HepG2 (cell line): ENCODE data around the gene EEFSEC. TPM values are rescaled to one million over a fixed set of nuclear protein-coding genes. Genes with fewer than 3 reads are reported as not detected.

Source experiments
- ATAC-seq: fragments of 200-7000 bp; cut with Tn5 transposase; 3 replicates; pipeline ENCODE4 v1.9.1; 2020; ENCODE audit warnings: mild to moderate bottlenecking, moderate library complexity
- BruUV-seq: library from RNA; stranded (reverse); fragments of 400-500 nt; replicated peaks from 2 replicates; lab custom pipeline; 2021; lab: Mats Ljungman, UMichigan
- CTCF ChIA-PET: fragments of 300-600 bp; formaldehyde crosslinking; extraction: SDS; loops from one replicate; lab custom pipeline; 2021; ENCODE audit warnings: low total read pairs, inconsistent platforms, low intra/inter-chr PET ratio; lab: Yijun Ruan, JAX
- POLR2A ChIA-PET: fragments of 350-600 bp; sonication (Branson Sonifier 250); formaldehyde crosslinking; loops from one replicate; lab custom pipeline; 2020; ENCODE audit warnings: antibody characterized with exemption, inconsistent platforms; lab: Yijun Ruan, JAX
- DNase-seq: peaks from one replicate; pipeline ENCODE4 v3.0.0-alpha.2; 2015; ENCODE audit warnings: low spot score
- FAIRE-seq: peaks from 3 replicates; lab custom pipeline; 2011; peaks lifted over from hg19 to GRCh38; lab: Jason Lieb, UNC
- H2AFZ ChIP-seq: one replicate; pipeline ENCODE4 v1.6.1; 2011; ENCODE audit warnings: low read length, inconsistent platforms
- H3K27ac ChIP-seq: fragments of 300-600 bp; 3 replicates; pipeline ENCODE4 v1.8.0; 2011; ENCODE audit warnings: mixed run types, mild to moderate bottlenecking, mixed read lengths, low read length, inconsistent platforms; ENCODE audit not compliant: insufficient read depth; ENCODE audit errors: extremely low read length
- H3K27me3 ChIP-seq, 2 experiments: fragments of 200-600 bp in 1 of 2; 2 replicates in 1 of 2; 3 replicates in 1 of 2; pipeline versions ENCODE4 v1.6.0 to v1.8.0; 2011; ENCODE audit warnings: low read length in 2 of 2, mild to moderate bottlenecking in 2 of 2, moderate library complexity in 2 of 2, inconsistent platforms in 1 of 2; ENCODE audit not compliant: insufficient read depth in 2 of 2, control insufficient read depth in 1 of 2
- H3K36me3 ChIP-seq, 2 experiments: fragments of 200-600 bp in 1 of 2; replicated peaks in 1 of 2; 2 replicates in 1 of 2; 3 replicates in 1 of 2; pipeline versions ENCODE4 v1.5.1 to v1.8.0; 2011; ENCODE audit warnings: low read length in 2 of 2, inconsistent platforms in 1 of 2; ENCODE audit not compliant: insufficient read depth in 2 of 2, control insufficient read depth in 1 of 2
- H3K4me1 ChIP-seq: 2 replicates; pipeline ENCODE4 v1.5.1; 2012; ENCODE audit warnings: low read length, inconsistent platforms; ENCODE audit not compliant: insufficient read depth
- H3K4me2 ChIP-seq: 2 replicates; pipeline ENCODE4 v1.6.0; 2011; ENCODE audit warnings: low read depth, low read length, inconsistent platforms
- H3K4me3 ChIP-seq, 3 experiments: fragments of 200-600 bp in 1 of 3; sonication (generic), shearing (Covaris generic) in 1 of 3; replicated peaks in 1 of 3; 2 replicates each; pipeline ENCODE4 v1.5.1; 2011 to 2016; ENCODE audit warnings: low read length in 3 of 3, inconsistent platforms in 2 of 3, low read depth in 2 of 3, mild to moderate bottlenecking in 2 of 3, control low read depth in 1 of 3, mixed read lengths in 1 of 3; ENCODE audit not compliant: insufficient read depth in 1 of 3
- H3K79me2 ChIP-seq: one replicate; pipeline ENCODE4 v1.6.1; 2011; ENCODE audit warnings: low read length, inconsistent platforms; ENCODE audit not compliant: insufficient read depth
- H3K9ac ChIP-seq: 2 replicates; pipeline ENCODE4 v1.6.0; 2011; ENCODE audit warnings: mild to moderate bottlenecking, low read depth, low read length, inconsistent platforms; ENCODE audit not compliant: insufficient read depth
- H3K9me3 ChIP-seq: 2 replicates; pipeline ENCODE4 v1.5.1; 2012; ENCODE audit warnings: mild to moderate bottlenecking, low read length
- H4K20me1 ChIP-seq: 2 replicates; pipeline ENCODE4 v1.6.0; 2011; ENCODE audit warnings: inconsistent platforms, mild to moderate bottlenecking, low read length, moderate library complexity; ENCODE audit not compliant: insufficient read depth
- MTF1 ChIP-seq: sonication (generic); formaldehyde crosslinking; IDR thresholded peaks from 2 replicates; pipeline ENCODE4 v1.5.0; 2020; ENCODE audit warnings: missing genetic modification reagents
- RFX3 ChIP-seq: IDR thresholded peaks from 2 replicates; pipeline ENCODE4 v1.6.1; 2016; ENCODE audit warnings: missing biosample characterization, missing genetic modification reagents
- RXRB ChIP-seq: IDR thresholded peaks from 2 replicates; pipeline ENCODE4 v1.6.1; 2016; ENCODE audit warnings: borderline replicate concordance, missing genetic modification reagents, missing compliant biosample characterization
- ZBTB42 ChIP-seq: sonication (generic); formaldehyde crosslinking; IDR thresholded peaks from 2 replicates; pipeline ENCODE4 v1.5.0; 2020; ENCODE audit warnings: mild to moderate bottlenecking, missing genetic modification reagents
- ZFP37 ChIP-seq: sonication (generic); formaldehyde crosslinking; IDR thresholded peaks from 2 replicates; pipeline ENCODE4 v1.4.0; 2020; ENCODE audit warnings: missing genetic modification reagents, borderline replicate concordance
- ZNF282 ChIP-seq: fragments of 450-650 bp; IDR thresholded peaks from 2 replicates; pipeline ENCODE4 v1.6.1; 2018; ENCODE audit not compliant: partially characterized antibody
- ZNF382 ChIP-seq: sonication (generic); formaldehyde crosslinking; IDR thresholded peaks from 2 replicates; pipeline ENCODE4 v1.5.0; 2020; ENCODE audit warnings: missing genetic modification reagents, mild to moderate bottlenecking, borderline replicate concordance
- ZNF773 ChIP-seq: sonication (generic); formaldehyde crosslinking; IDR thresholded peaks from 2 replicates; pipeline ENCODE4 v1.4.0; 2020; ENCODE audit warnings: missing genetic modification reagents, borderline replicate concordance
- WGBS: methylation state at CpG from one replicate; pipeline ENCODE4 v1.1.6; 2017; ENCODE audit warnings: low lambda C conversion rate; 5-methylcytosine and 5-hydroxymethylcytosine counted together
- in situ Hi-C: cut with HindIII; loops from 2 replicates; pipeline ENCODE4 v1.10.0; 2017; ENCODE audit warnings: low pct_unique_long_range_greater_than_20kb; ENCODE audit not compliant: extremely low pct_ligation_motif_present
- intact Hi-C: fragments of 100-400 bp; cut with micrococcal nuclease; formaldehyde crosslinking; loops from one replicate; pipeline ENCODE4 v1.10.0; 2022; ENCODE audit not compliant: unreplicated experiment
- polyA plus RNA-seq, 8 experiments: library from polyadenylated mRNA; depleted of rRNA in 3 of 8; stranded (reverse) in 7 of 8; unstranded in 1 of 8; fragments of >200 nt; fragmentation: Illumina TruSeq in 4 of 8; extraction: Trizol in 4 of 8; gene quantifications; 2 replicates each; pipeline versions ENCODE4 v1.2.1 to v1.2.3, GENCODE V29; 2011 to 2016; ENCODE audit warnings: low read depth in 4 of 8, missing spikeins in 1 of 8, mixed read lengths in 1 of 8; ENCODE audit not compliant: insufficient read depth in 1 of 8
- total RNA-seq, 5 experiments: library from RNA; depleted of rRNA; stranded (reverse); fragments of >200 nt; fragmentation: Illumina TruSeq; extraction: Trizol; gene quantifications; 2 replicates each; pipeline ENCODE4 v1.2.3, GENCODE V29; 2016; ENCODE audit warnings: low read depth in 1 of 5
- TF ChIP-seq, protein P1 (sequence below): sonication (generic); formaldehyde crosslinking; conservative IDR thresholded peaks from 2 replicates; pipeline ENCODE4 v1.4.0; 2020; ENCODE audit warnings: missing genetic modification reagents
- TF ChIP-seq, protein P2 (sequence below): sonication (generic); formaldehyde crosslinking; IDR thresholded peaks from 2 replicates; pipeline ENCODE4 v1.5.1; 2020; ENCODE audit warnings: missing genetic modification reagents, mild to moderate bottlenecking, borderline replicate concordance
- TF ChIP-seq, protein P3 (sequence below): sonication (generic); formaldehyde crosslinking; IDR thresholded peaks from 2 replicates; pipeline ENCODE4 v1.9.0; 2021; ENCODE audit warnings: missing genetic modification reagents, borderline replicate concordance
- TF ChIP-seq, protein P4 (sequence below): sonication (generic); formaldehyde crosslinking; IDR thresholded peaks from 2 replicates; pipeline ENCODE4 v1.8.0; 2022; ENCODE audit warnings: missing genetic modification reagents, mild to moderate bottlenecking, inconsistent platforms, borderline replicate concordance
- TF ChIP-seq, protein P5 (sequence below): sonication (generic); formaldehyde crosslinking; IDR thresholded peaks from 2 replicates; pipeline ENCODE4 v1.8.0; 2022; ENCODE audit warnings: mild to moderate bottlenecking, missing genetic modification reagents, moderate library complexity

Gene EEFSEC
- total and polyA plus RNA-seq, 2 of the 13 experiments (the other 11 are each of a cell fraction or from before 2014, with no cell fraction given) = 6.4 to 24.2 TPM

DNA sequence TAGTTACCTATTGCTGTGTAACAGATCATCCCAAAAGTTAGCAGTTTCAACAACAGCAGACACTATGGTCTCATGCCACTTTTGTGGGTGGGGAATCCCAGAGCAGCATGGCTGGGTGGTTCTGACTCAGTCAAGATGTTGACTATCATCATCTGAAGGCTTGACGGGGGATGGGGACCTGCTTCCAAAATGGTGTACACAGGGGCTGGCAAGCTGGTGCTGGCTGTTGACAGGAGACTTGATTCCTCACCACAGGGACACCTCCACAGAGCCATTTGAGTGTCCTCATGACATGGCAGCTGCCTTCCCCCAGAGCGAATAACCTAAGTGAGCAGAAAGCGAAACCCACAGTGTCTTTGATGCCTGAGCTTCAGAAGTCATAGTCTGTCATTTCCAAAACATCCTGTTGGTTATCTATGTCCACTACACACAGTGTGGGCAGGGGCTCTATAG, 294.3 kb downstream of the EEFSEC start:
- H3K4me2 ChIP-seq = no peak overlapping the region
- TF ChIP-seq ZFP37 (no peak), RXRB (CRISPR knock-in tag) (no peak), ZBTB42 (CRISPR knock-in tag) (no peak), ZNF382 (CRISPR knock-in tag) (no peak), ZNF282 (no peak), ZNF773 (CRISPR knock-in tag) (no peak), MTF1 (CRISPR knock-in tag) (no peak), RFX3 (CRISPR knock-in tag) (no peak)
- TF ChIP-seq, protein P1, sequence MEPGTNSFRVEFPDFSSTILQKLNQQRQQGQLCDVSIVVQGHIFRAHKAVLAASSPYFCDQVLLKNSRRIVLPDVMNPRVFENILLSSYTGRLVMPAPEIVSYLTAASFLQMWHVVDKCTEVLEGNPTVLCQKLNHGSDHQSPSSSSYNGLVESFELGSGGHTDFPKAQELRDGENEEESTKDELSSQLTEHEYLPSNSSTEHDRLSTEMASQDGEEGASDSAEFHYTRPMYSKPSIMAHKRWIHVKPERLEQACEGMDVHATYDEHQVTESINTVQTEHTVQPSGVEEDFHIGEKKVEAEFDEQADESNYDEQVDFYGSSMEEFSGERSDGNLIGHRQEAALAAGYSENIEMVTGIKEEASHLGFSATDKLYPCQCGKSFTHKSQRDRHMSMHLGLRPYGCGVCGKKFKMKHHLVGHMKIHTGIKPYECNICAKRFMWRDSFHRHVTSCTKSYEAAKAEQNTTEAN = no peak
- TF ChIP-seq, protein P2, sequence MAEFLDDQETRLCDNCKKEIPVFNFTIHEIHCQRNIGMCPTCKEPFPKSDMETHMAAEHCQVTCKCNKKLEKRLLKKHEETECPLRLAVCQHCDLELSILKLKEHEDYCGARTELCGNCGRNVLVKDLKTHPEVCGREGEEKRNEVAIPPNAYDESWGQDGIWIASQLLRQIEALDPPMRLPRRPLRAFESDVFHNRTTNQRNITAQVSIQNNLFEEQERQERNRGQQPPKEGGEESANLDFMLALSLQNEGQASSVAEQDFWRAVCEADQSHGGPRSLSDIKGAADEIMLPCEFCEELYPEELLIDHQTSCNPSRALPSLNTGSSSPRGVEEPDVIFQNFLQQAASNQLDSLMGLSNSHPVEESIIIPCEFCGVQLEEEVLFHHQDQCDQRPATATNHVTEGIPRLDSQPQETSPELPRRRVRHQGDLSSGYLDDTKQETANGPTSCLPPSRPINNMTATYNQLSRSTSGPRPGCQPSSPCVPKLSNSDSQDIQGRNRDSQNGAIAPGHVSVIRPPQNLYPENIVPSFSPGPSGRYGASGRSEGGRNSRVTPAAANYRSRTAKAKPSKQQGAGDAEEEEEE (CRISPR knock-in tag) = no peak
- TF ChIP-seq, protein P3, sequence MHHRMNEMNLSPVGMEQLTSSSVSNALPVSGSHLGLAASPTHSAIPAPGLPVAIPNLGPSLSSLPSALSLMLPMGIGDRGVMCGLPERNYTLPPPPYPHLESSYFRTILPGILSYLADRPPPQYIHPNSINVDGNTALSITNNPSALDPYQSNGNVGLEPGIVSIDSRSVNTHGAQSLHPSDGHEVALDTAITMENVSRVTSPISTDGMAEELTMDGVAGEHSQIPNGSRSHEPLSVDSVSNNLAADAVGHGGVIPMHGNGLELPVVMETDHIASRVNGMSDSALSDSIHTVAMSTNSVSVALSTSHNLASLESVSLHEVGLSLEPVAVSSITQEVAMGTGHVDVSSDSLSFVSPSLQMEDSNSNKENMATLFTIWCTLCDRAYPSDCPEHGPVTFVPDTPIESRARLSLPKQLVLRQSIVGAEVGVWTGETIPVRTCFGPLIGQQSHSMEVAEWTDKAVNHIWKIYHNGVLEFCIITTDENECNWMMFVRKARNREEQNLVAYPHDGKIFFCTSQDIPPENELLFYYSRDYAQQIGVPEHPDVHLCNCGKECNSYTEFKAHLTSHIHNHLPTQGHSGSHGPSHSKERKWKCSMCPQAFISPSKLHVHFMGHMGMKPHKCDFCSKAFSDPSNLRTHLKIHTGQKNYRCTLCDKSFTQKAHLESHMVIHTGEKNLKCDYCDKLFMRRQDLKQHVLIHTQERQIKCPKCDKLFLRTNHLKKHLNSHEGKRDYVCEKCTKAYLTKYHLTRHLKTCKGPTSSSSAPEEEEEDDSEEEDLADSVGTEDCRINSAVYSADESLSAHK (CRISPR knock-in tag) = no peak
- TF ChIP-seq, protein P4, sequence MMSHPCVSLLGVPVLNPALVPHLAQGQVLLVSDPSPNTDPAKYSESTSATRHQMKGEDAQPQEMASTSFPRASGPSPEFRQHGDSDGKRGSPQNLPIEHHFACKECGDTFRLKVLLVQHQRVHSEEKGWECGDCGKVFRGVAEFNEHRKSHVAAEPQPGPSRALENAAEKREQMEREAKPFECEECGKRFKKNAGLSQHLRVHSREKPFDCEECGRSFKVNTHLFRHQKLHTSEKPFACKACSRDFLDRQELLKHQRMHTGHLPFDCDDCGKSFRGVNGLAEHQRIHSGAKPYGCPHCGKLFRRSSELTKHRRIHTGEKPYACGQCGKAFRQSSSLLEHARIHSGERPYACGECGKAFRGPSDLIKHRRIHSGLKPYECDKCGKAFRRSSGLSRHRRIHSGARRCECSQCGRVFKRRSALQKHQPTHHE (CRISPR knock-in tag) = no peak
- TF ChIP-seq, protein P5, sequence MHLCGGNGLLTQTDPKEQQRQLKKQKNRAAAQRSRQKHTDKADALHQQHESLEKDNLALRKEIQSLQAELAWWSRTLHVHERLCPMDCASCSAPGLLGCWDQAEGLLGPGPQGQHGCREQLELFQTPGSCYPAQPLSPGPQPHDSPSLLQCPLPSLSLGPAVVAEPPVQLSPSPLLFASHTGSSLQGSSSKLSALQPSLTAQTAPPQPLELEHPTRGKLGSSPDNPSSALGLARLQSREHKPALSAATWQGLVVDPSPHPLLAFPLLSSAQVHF = no peak
- TF ChIP-seq, all 625 proteins: peak for 0
- 90% methylated on average over 1 of the region's 3 CpGs for WGBS
- Histone ChIP-seq H3K36me3 (no peaks in the 10 kb centered on the region), H3K27me3 (peaks cover 12 to 79% of the 10 kb centered on the region in 2 experiments), H3K9me3 (no peaks in the 10 kb centered on the region), H3K4me3 (no peak overlapping the region), H3K4me1 (no peaks in the 10 kb centered on the region), H4K20me1 (no peaks in the 10 kb centered on the region), H3K79me2 (no peaks in the 10 kb centered on the region), H2AFZ (no peak overlapping the region), H3K9ac (no peak overlapping the region), H3K27ac (no peak overlapping the region)
- ChIA-PET POLR2A (no interaction called here), CTCF (no interaction called here)
- no peak for ATAC-seq
- in situ Hi-C loops (no loop called here), intact Hi-C loops (no loop called here)
- DNase-seq = no peak
- FAIRE-seq = no peak
- no TSS peak for BruUV-seq
